Stimulated activated CD8-positive, alpha-beta memory T cell treated with anti-CD3 and anti-CD28 coated beads, Interleukin-12 subunit alpha, Interleukin-12 subunit beta, amount 100 ng/mL, for 1 hour (primary cell): Measurements from ENCODE around the gene NAV1.
"Not testable (repeated sequence)": the region's sequence is repeated elsewhere in the genome, so short reads cannot be mapped to it uniquely, and the experiment has no call there.

Experiments used
- DNase-seq: peaks from one replicate; pipeline ENCODE4 v3.0.0-alpha.2; 2020; ENCODE audit warnings: low read depth

NAV1 gene

GRCh38 chr1:201528631-201529252 lies 10.2 kb upstream of the NAV1 start:
- no peak for DNase-seq

GRCh38 chr1:201530741-201531531 lies 8.0 kb upstream of the NAV1 start:
- no peak for DNase-seq

GRCh38 chr1:201531551-201532425 lies 7.1 kb upstream of the NAV1 start:
- DNase-seq: no peak

GRCh38 chr1:201533836-201534235 lies 5.1 kb upstream of the NAV1 start:
- DNase-seq: no peak

- DNase-seq: no peak
Observed at GRCh38 chr1:201535046-201535918, 3.6 kb upstream of the NAV1 start.

- DNase-seq: no peak
Observed at GRCh38 chr1:201535919-201536245, 3.0 kb upstream of the NAV1 start.

- no peak for DNase-seq
Observed at GRCh38 chr1:201536558-201536957, 2.4 kb upstream of the NAV1 start.

- no peak for DNase-seq
Observed at GRCh38 chr1:201537028-201537427, 1.9 kb upstream of the NAV1 start.

GRCh38 chr1:201537467-201537866 lies 1.5 kb upstream of the NAV1 start:
- no peak for DNase-seq

- no peak for DNase-seq
Observed at GRCh38 chr1:201537891-201538611, 876 bp upstream of the NAV1 start.

GRCh38 chr1:201539561-201540431 lies 869 bp downstream of the NAV1 start:
- DNase-seq: no peak

GRCh38 chr1:201540846-201541735 lies 2.2 kb downstream of the NAV1 start:
- DNase-seq: no peak

GRCh38 chr1:201542309-201543035 lies 3.5 kb downstream of the NAV1 start:
- no peak for DNase-seq

- no peak for DNase-seq
Observed at GRCh38 chr1:201543871-201544642, 5.1 kb downstream of the NAV1 start.

- DNase-seq: no peak
Observed at GRCh38 chr1:201544710-201545109, 5.8 kb downstream of the NAV1 start.

GRCh38 chr1:201545851-201546492 lies 7.0 kb downstream of the NAV1 start:
- DNase-seq: no peak

- not testable (repeated sequence) for DNase-seq
Observed at GRCh38 chr1:201549522-201549921, 10.6 kb downstream of the NAV1 start.
